GM04504 (cell line): ENCODE data around the gene FHAD1.
"Not testable (repeated sequence)": the region's sequence is repeated elsewhere in the genome, so short reads cannot be mapped to it uniquely, and the experiment has no call there.

ENCODE experiments used
- DNase-seq: peaks from one replicate; pipeline ENCODE4 v3.0.0-alpha.2; 2012; ENCODE audit warnings: low read depth

The FHAD1 gene

DNA sequence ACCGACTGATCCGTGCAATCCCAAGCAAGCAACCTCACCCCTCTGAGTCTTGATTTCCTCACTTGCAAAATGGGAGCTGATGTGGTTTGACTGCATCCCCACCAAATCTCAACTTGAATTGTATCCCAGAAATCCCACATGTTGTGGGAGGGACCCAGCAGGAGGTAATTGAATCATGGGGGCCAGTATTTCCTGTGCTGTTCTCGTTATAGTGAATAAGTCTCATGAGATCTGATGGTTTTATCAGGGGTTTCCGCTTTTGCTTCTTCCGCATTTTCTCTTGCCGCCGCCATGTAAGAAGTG is 58.4 kb downstream of the FHAD1 start:
- peak; percentile 52 for DNase-seq

DNA sequence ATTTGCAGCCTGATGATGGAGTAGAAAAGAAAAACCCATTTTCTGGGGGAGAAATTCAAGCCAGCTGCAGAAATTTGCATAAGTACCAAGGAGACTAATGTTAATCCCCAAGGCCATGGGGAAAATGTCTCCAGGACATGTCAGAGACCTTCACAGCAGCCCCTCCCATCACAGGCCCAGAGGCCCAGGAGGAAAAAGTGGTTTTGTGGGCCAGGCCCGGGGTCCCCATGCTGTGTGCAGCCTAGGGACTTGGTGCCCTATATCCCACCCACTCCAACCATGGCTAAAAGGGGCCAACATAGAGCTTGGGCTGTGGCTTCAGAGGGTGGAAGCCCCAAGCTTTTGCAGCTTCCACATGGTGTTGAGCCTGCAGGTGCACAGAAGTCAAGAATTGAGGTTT is 59.3 kb downstream of the FHAD1 start:
- DNase-seq, result not testable (repeated sequence)

DNA sequence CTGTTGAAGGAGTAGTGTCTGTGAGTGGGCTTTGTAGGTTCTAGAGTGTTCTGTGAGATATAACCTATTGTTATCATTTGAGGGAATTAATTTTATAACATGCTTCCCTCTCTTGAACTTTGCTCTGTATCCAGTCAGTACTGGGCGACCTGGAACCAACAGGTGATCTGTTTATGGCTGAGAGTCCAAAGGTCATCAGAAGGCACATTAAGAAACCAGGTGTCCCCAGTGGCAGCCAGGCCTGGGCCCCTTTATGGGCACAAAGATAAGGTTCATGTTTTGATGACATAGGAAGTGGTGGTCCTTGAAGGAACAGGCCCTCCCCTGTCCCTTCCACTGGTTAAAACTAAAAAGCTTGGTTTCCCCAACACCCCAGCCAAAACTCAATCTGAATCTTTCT is 61.1 kb downstream of the FHAD1 start:
- DNase-seq, result no peak

DNA sequence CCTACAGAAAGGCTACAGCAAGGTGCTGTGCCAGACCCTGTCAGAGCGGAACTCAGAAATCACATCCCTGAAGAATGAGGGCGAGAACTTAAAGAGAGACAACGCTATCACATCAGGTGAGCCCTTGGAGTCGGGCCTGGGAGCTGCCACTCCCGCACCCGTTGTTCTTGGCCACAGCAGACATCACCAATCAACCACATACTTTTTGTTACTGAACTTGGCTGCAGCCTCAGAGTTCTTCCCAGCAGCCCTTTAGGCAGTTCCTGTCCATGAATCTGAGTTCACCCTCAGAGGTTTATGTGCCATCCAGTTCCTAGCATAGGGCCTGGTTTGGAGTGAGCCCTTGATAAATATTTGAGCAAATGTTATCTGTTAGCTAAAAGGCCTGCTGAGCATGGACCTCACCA is 61.6 kb downstream of the FHAD1 start:
- DNase-seq, result no peak

DNA sequence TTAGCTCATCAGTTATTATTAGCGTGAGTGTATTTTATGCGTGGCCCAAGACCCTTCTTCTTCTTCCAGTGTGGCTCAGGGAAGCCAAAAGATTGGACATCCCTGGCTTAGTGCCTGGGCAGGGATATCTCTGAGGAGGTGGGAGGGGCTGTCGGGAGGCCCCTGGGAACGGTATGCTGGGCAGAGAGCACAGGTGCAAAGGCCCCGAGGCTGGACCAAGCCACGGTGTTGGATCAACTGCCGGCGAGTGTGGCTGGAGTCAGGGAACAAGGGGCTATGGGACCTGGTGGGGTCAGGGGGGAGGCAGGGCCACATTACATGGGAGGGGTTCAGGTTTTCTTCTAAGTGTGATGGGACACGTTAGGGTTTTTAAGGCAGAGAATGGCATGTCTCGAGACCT is 62.7 kb downstream of the FHAD1 start:
- no peak for DNase-seq

DNA sequence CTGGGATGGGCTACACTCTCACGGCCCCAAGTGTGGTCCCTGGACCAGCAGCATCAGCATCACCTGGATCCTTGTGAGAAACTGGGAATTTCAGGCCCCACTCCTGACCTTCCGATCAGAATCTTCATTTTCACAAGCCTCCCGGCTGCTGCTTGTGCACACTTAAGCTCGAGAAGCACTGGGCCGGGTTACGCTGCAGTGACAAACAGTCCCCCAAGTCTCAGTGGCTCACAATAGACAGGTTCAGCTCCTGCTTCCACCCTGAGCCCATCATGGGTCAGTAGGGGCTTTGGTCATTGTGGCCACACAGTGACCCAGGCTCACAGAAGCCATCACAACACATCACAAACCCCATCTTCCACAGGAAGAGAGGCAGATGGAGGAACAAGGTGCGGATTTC is 63.5 kb downstream of the FHAD1 start:
- no peak for DNase-seq

DNA sequence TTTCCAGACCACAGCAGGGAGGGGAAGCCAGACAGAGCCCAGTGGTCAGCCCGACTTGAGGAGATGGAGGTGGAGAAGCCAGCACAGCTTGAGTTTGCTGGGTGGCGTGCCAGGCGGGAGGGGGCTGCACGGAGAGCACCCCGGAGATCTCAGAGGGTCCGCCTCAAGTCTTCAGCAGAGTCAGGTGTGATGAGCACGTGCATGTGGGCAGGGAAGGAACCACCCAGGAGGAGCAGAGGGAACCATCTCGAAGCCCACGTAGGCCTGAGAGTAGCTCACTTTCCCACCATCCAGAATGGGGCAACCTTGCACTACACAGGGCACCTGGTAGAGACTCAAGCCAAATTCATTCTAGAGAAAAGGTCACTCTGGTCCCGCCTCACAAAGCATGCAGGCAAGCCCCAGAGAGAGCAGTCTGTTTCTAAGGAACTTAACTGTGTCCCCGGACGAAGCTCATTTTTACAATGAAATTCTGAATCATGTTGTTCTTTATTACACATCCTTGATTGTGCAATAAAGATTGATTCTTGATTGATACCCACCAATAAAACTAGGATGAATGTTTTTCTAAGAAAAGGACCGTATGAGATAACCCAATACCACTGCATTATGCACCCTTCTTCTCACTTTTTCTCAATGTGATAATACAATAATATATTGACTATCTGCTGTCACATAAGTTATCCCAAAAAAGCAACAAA is 64.2 kb downstream of the FHAD1 start:
- no peak for DNase-seq

DNA sequence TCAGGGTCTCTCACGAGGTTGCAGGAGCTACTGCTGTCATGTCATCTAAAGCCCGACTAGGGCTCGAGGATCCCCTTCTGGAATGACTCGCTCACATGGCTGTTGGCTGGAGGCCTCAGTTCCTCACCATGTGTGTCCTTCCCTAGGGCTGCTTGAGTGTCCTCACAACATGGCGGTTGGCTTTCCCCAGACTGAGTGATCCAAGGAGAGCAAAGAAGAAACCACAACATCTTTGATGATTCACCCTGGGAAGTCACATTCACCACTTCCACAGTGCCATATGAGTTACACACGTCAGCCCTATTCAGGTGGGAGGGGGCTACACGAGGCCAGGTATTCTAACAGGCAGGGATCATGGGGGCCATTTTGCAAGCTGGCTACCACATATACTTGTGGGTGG is 64.9 kb downstream of the FHAD1 start:
- DNase-seq, result no peak

DNA sequence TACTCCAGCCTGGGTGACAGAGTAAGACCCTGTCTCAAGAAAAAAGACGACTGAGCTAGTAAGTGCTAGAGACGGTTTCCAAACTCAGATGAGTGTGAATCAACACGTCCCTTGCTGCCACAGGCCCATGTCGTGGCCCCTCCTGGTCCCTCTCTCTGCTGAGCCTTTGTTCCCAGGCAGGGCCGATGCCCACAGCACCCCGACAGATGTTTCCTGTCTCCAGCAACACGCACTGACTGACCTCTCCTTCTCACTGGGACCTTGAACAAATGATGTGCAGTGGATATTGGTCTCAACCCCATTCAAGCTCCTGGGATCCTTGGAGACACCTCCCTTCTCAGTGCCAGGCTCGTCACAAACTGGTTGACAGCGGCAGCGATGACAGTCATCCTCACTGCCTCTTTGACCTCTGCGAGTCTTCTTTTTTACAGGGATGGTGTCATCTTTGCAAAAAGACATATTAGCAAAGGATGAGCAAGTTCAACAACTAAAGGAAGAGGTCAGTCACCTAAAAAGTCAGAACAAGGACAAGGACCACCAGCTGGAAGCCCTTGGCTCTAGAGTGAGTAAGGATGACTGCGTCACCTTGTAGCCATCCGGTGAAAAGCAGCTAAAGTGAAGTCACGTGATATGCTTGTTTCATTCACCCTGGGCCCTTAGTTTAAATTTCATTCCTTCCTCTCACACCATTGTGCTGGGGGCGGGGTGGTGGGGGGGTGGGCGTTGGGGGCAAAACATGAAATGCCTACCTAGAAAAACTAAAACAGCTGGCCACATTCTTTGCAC is 65.8 kb downstream of the FHAD1 start:
- DNase-seq, result no peak

DNA sequence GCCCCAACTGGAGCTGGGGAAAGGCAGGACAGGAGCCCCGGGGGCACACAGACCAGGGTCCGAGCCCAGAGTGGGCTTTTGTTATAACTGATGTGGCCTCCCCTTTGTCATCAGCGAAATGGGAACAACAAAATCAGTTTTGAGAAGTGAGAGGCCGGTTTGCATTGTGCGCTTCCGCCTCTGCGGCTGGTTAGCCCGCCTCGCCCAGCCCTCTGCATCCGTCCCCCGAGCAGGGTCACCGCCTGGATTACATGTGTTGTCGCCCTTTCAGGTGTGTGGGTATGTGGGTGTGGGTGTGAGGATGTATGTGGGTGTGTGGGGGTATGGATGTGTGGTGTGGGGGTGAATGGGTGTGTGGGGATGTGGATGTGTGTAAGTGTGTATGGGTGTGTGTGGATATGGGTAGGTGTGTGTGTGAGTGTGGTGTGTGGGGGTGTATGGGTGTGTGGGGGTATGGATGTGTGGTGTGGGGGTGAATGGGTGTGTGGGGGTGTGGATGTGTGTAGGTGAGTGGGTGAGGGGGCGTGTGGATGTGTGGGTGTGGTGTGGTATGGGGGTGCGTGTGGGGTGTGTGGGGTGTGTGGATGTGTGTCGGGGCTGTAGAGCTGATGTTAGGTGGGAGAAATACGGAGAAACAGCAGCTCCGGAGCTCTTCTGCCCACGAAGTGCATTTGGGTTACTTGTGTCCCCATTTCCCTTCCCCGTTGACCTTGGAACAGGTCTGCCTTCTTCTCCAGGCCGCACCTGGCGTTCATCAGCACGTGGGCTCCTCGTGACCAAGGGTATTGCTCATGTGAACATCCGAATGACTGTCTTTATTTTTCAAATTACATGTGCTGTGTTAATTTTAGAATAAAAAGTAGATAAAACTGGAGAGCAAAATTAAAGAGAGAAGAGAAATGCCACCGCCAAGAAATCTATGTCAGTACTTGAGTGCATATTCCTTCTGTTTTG is 67.6 kb downstream of the FHAD1 start:
- DNase-seq, result no peak

DNA sequence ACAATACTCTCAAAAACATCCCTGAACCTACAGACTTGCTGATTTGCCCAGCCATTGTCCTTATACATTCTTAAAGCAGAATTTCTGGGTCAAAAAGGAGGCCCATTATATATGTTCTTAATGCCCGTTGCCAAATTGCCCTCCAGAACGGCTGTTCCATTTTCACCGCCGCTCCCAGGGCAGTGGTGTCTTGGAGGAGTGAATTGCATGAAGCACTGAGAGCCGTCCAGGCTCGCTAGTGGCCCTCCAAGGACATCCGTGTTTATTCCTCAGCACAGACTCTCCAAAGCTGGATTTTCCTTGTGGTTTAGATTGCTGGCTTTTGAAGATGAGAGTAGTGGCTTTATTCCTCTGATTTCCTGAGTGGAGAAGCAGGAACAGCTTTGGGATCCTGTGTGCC is 68.8 kb downstream of the FHAD1 start:
- DNase-seq, result no peak

DNA sequence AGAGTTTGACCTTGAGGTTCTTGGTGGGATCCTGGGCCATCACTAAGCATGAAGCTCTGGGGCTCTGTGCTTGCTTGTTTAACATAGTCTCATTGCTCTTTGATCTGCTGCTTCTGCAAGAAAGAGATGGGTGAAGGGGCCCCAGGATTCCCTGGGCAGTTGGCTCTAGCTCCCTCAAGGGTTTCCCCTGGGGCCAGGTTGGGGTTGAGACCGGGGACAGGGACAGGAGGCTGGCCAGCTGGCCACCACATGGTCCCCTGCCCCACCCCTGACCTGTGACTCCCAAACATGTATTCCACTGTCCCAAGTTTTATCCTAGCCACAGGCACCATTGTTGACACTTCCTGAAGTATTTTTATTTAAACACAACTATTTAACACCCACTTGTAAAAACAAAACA is 69.5 kb downstream of the FHAD1 start:
- no peak for DNase-seq

DNA sequence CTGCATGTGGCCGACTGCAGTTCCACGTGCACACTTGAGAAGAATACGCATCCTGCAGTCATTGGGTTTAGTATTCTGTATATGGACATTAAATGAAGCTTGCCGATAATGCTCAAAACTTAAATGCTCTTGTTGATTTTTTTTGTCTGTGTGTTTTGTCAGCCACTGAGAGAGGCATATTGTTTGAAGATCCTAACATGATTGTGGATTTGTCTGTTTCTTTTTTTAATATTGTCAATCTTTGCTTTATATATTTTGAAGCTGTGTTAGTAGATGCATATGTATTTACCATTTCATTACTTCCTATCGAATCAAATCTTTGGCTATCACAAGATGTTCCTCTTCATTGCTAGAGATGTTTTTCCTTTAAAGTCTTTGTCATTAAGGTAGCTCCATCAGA is 73.2 kb downstream of the FHAD1 start:
- DNase-seq, result no peak

DNA sequence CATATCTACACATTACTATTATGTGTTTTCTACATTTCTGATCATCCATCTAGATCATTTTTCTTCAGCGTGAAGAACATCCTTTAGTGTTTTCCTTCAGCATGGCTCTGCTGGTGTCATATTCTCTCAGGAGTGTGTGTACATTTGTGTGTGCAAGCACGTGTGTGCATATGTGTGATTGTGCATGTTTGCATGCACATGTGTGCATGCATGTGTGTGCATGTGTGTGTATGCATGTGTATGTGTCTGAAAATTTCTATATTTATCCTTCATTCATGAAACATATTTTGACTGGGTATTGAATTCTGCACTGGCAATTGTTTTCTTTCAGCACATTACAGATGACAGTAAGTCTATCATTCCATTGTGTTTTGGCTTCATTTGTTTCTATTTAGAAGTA is 74.6 kb downstream of the FHAD1 start:
- no peak for DNase-seq

DNA sequence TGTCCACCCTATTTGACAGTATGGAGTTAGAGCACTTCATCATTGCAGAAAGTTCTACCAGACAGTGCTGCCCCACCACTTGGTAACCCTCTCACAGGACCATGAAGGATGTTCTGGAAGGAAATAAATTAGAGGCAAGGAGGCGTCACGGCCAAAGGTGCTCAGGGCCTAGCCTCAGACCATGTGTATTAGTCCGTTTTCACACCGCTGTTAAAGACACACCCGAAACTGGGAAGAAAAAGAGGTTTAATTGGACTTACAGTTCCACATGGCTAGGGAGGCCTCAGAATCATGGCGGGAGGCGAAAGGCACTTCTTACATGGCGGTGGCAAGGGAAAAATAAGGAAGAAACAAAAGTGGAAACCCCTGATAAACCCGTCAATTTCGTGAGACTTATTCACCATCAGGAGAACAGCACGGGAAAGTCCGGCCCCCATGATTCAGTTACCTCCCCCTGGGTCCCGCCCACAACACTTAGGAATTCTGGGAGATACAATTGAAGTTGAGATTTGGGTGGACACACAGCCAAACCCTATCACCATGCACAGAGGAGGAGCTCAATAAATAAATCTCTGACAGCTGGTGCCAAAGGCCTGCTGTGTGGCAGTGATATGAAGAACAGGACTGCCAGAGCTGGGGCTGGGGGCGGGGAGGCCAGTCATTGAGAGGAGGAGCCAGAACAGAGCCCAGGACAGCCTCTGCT is 75.8 kb downstream of the FHAD1 start:
- DNase-seq, result no peak

DNA sequence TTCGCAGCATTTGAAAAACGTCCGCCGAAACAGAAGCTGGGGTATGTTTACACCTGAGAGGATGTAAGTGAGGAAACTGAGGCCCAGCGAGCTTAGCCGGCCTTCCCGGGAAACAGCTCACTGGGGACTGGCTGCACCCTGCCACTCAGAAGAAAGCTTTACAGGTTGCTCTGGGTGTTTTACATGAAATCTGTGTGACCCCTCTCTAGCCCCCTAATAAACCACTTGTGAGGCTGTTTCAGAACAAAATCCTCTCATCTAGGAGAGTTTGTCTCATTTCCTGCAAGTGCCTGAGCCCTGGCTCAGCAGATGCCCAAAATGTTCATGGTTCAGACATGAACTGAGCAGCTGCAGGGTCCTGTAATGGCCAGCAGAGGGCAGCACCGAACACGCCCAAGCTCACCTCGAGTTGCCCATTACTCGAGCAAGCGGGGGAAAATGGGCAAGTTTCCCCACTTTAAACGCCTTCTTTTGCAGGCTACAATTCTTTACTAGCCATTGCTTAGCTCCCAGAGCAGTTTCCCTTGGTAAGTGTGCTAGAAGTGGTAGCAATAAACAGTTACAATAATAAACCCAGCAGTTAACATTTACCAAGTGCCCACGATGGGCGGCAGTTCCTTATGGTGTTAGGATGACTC is 76.4 kb downstream of the FHAD1 start:
- peak; percentile 51 for DNase-seq

DNA sequence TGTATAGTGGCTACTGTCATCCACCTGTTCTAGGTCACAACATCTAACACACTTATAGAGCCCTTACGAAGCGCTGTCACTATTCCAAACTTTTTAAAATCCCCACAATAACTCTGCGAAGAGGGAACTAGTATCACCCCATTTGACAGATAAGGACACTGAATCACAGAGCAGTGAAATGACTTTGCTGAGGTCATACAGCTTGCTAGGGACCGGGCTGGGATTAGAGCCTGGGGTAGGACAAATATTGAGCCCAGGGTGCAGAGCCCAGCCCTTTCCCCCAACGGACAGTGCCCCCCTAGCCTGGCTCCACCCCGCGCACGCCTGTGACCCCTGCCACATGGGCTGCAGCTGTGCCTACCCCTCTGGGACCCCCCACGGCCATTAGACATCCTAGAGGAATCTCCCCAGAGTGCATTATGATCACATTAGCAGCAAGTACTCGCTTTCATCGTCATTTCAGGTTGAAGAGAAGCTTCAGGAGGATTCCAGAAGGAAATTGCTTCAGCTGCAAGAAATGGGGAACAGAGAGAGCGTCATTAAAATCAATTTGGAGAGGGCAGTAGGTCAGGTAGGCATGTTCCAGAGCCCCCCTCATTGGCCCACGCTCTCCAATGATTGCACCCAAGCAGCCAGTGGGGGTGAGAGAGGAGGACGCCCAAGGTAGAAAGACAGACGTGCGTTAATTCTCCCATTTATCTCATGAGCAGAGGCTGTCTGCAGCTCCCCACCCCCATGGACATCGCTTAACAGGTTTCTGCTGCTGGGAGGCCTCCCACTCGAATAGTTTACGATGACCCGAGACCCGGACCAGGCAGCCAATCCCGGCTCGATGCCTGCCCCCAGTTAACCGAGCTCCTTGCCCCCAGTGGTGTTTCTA is 77.2 kb downstream of the FHAD1 start:
- DNase-seq, result no peak

DNA sequence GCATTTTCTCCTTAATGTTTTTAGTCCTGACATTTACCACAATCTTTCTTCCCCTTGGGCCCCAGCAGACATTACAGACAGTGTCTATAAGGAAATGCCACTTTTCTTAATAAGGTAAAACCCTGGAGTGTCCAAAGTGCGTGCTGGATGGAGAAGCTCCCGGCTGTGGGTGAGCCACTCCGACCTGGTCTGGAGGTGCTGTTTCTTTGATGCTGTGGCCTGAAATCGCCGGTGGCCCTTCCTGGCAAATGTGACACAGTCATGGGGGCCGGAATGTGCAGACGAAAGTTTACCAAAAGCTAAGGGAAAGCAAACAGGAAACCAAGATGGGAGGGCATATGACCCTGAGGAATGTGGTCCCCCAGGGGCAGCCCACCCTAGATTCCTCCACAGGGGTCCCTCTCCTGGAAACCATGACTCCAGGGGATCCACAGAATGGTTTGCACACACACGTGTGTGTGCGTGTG is 77.9 kb downstream of the FHAD1 start:
- DNase-seq, result no peak

DNA sequence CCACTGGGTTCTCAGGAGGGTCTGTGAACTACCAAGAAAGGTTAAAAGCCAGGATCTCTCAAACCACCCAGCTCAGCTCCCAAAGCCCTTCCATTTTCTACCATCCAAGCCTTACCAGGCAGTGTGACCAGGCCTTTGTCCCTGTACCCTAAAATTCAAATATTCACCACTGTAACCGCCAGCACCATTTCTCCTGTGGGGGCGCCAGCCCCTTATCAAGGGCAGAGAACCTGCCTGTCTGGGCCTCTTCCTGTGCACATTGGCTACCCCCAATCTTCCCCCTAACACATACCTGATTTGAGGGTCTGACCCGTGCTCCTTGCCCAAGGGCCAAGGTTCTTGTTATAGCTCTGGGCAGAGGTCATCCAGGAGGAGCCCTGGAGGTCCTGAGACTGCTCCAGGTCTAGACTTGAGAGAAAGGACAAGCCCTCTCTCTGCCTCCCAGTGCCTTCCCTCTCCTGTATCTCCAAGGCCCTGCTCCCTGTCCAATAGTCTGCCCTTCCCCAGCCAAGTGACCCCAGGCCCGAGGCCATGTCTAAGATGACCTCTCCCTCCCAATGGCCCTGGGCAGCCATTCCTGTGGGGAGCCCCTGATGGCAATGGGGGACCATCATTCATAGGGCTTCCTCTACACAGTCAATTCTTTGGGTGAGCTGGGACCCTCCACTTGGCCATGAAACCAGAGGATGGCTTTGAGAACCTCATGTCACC is 78.5 kb downstream of the FHAD1 start:
- DNase-seq, result no peak
